Measurements from ENCODE around the gene TNFRSF19. TPM values are rescaled to one million over a fixed set of nuclear protein-coding genes. Genes with fewer than 3 reads are reported as not detected.

The TNFRSF19 gene
- total RNA-seq, 3 donors from 2014 or later: 0.32 to 3.8 (median 0.58) TPM

GRCh38 chr13:23705583-23705982 is 135.4 kb downstream of the TNFRSF19 start:
- intact Hi-C loops (cut with DNase I, micrococcal nuclease): no loop called here
- H3K4me1 ChIP-seq (ENCODE audit: low read depth): no peaks in the 10 kb centered on the region
- no peak for DNase-seq
- no peak for ATAC-seq
- TF ChIP-seq CTCF (IDR thresholded peaks at IDR 0.05): no peak
- no peaks in the 10 kb centered on the region for H3K36me3 ChIP-seq (ENCODE audit: low read depth)
- no peaks in the 10 kb centered on the region for H3K9me3 ChIP-seq
- no peak overlapping the region for H3K4me3 ChIP-seq

GRCh38 chr13:23707674-23708073 is 137.5 kb downstream of the TNFRSF19 start:
- Histone ChIP-seq H3K4me1 (ENCODE audit: low read depth) (no peaks in the 10 kb centered on the region), H3K4me3 (no peak overlapping the region), H3K9me3 (no peaks in the 10 kb centered on the region), H3K36me3 (ENCODE audit: low read depth) (no peaks in the 10 kb centered on the region)
- ATAC-seq: no peak
- DNase-seq: no peak
- TF ChIP-seq CTCF (IDR thresholded peaks at IDR 0.05): no peak
- intact Hi-C loops (cut with DNase I, micrococcal nuclease): no loop called here

DNA sequence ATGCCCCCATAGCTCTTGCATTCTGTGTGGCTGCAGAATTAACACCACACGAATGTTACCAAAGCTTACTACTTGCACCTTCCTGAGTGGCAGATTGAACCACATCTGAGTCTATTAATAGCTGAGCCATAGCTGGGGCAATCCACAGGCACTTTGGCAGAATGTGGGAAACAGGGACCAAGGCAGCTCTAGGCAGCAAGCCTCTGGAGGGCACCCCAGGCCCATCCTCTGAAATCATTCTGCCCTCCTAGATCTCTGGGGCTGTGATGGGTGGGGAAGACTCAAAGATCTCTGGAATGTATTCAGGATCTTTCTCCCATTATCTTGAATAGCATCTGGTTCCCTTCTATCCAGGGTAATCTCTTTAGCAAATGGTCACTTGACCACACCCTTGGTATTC is 139.3 kb downstream of the TNFRSF19 start:
- DNase-seq (no peak), ATAC-seq (no peak)
- H3K36me3 ChIP-seq (ENCODE audit: low read depth): no peaks in the 10 kb centered on the region
- no peaks in the 10 kb centered on the region for H3K4me1 ChIP-seq (ENCODE audit: low read depth)
- TF ChIP-seq CTCF (IDR thresholded peaks at IDR 0.05): no peak
- H3K4me3 ChIP-seq: no peak overlapping the region
- no peaks in the 10 kb centered on the region for H3K9me3 ChIP-seq
- intact Hi-C loops (cut with DNase I, micrococcal nuclease): no loop called here

DNA sequence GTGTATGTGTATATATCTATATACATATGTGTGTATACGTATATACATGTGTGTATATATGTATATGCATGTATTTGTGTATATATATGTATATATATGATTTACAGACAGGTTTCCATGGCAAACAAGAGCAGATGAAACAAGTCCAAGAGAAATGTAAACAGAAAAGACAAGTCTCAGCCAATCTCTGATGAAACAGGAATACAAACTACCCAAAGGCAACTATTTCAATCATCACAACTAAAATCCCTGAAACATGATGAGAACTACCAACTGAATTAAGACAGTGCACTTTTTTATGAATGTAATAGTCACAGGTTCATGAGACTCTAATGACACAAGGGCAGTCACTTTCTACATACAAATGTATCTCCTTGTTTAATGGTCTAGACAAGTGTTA is 140.2 kb downstream of the TNFRSF19 start:
- TF ChIP-seq CTCF (IDR thresholded peaks at IDR 0.05): no peak
- ATAC-seq (no peak), DNase-seq (no peak)
- Histone ChIP-seq H3K4me1 (ENCODE audit: low read depth) (no peaks in the 10 kb centered on the region), H3K4me3 (no peak overlapping the region), H3K36me3 (ENCODE audit: low read depth) (no peaks in the 10 kb centered on the region), H3K9me3 (no peaks in the 10 kb centered on the region)
- intact Hi-C loops (cut with DNase I, micrococcal nuclease): no loop called here

GRCh38 chr13:23711355-23711754 is 141.1 kb downstream of the TNFRSF19 start:
- Histone ChIP-seq H3K36me3 (ENCODE audit: low read depth) (no peaks in the 10 kb centered on the region), H3K4me1 (ENCODE audit: low read depth) (no peaks in the 10 kb centered on the region), H3K4me3 (no peak overlapping the region), H3K9me3 (no peaks in the 10 kb centered on the region)
- no peak for ATAC-seq
- no peak for TF ChIP-seq CTCF (IDR thresholded peaks at IDR 0.05)
- no peak for DNase-seq
- intact Hi-C loops (cut with DNase I, micrococcal nuclease): no loop called here

DNA sequence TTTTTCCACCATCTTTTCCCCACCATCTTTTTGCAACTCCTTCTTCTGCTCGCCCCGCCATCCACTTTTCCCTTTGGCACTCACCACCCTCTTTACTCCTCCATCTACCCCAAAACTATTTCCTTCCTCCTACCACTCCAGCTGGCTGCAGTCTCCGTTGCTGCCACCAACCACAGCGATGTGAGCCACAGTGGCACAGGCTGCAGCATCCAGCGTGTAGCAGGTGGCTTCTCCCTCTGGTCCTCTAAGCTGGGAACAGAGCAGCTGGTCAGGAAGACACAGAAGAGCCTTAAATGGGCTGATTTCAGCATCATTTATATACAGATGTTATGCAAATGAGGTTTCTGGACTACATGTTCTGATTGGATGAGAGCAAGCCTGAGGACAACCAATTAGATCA is 144.5 kb downstream of the TNFRSF19 start:
- no peak for DNase-seq
- Histone ChIP-seq H3K4me3 (no peak overlapping the region), H3K36me3 (ENCODE audit: low read depth) (no peaks in the 10 kb centered on the region), H3K9me3 (no peaks in the 10 kb centered on the region), H3K4me1 (ENCODE audit: low read depth) (no peaks in the 10 kb centered on the region)
- intact Hi-C loops (cut with DNase I, micrococcal nuclease): no loop called here
- no peak for ATAC-seq
- TF ChIP-seq CTCF (IDR thresholded peaks at IDR 0.05): no peak
